Nucleus accumbens (tissue), 56 donors: ENCODE results near the gene EFEMP1.
A peak's percentile ranks its signal among the peaks of the same experiment; 100 is the strongest.
"Not testable (repeated sequence)": the region's sequence is repeated elsewhere in the genome, so short reads cannot be mapped to it uniquely, and the experiment has no call there.

ENCODE experiments used
- DNase-seq, 56 donors: peaks; one replicate each; lab custom pipeline; 2025; lab: John Stamatoyannopoulos, UW

EFEMP1 gene

DNA sequence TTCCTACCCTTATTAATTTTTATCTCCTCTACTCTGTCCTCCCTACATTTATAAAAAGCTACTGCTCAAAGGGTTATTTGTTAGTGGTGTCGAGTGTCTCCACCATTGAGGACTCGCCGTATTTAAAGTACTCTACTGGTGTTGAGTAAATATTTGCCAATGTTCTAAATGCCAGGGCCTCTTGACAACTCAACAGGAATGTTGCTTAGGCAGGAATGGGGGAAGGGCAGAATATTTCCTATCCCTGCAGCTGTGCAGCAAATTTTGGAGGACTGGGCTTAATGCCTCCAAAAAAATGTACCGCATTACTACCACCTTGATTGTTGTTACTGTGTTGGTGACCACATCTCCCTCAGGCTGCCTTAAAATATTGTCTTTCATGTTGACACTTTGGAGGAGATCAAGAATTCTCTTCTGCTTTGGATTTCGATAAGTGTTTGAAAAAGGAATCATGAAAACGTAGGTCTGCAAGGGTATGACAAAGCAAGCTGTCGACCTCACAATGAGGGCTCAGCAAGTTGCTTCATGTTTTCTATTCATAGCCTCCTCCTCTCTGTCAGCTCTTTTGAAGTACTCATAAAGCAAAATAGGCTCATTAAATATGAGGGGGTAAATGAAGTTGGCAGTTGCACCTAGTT lies 84.3 kb downstream of the EFEMP1 start:
- peak in 2 of 56 donors; percentile 4 to 12 for DNase-seq

DNA sequence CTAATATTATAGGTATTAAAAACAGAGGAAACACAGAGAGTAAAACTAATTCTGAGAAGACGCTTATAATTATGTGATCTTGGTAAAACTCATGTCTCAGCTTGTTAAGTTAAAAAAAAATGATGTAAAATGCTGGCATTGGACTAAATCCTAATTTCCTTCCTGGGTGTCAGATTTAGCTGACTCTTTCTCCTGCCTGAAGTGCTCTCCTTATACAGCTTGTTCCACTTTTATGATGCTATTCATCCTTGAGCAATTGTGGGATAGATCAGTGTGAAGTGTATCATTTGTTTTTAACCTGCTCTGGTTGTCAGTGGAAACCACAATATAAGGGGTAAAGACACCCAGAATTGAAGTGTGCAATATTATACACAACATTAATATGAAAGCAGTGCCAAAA lies 84.9 kb downstream of the EFEMP1 start:
- DNase-seq = no peak

DNA sequence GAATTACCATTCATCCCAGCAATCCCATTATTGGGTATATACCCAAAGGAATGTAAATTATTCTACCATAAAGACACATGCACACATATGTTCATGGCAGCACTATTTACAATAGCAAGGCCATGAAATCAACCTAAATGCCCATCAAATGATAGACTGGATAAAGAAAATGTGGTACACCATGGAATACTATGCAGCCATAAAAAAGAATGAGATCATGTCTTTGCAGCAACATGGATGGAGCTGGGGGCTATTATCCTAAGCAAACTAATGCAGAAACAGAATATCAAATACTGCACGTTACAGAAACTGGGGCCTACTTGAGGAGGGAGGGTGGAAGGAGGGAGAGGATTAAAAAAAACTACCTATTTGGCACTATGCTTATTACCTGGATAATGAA lies 85.5 kb downstream of the EFEMP1 start:
- DNase-seq = not testable (repeated sequence)

DNA sequence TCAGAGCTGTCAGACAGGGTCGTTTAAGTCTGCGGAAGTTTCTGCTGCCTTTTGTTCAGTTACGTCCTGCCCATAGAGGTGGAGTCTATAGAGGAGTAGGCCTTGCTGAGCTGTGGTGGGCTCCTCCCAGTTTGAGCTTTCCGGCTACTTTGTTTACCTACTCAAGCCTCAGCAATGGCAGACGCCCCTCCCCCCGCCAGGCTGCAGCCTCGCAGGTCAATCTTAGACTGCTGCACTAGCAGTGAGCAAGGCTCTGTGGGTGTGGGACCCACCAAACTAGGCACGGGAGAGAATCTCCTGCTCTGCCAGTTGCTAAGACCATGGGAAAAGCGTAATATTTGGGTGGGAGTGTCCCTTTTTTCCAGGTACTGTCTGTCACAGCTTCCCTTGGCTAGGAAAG lies 86.5 kb downstream of the EFEMP1 start:
- DNase-seq = no peak

DNA sequence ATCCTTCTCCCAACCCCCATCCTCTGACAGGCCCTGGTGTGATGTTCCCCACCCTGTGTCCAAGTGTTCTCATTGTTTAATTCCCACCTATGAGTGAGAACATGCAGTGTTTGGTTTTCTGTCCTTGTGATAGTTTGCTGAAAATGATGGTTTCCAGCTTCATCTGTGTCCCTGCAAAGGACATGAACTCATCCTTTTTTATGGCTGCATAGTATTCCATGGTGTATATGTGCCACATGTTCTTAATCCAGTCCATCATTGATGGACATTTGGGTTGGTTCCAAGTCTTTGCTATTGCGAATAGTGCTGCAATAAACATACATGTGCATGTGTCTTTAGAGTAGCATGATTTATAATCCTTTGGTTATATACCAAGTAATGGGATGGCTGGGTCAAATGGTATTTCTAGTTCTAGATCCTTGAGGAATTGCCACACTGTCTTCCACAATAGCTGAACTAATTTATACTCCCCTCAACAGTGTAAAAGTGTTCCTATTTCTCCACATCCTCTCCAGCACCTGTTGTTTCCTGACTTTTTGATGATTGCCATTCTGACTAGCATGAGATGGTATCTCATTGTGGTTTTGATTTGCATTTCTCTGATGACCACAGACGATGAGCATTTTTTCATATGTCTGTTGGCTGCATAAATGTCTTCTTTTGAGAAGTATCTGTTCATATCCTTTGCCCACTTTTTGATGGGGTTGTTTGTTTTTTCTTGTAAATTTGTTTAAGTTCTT lies 91.7 kb downstream of the EFEMP1 start:
- DNase-seq = not testable (repeated sequence)

DNA sequence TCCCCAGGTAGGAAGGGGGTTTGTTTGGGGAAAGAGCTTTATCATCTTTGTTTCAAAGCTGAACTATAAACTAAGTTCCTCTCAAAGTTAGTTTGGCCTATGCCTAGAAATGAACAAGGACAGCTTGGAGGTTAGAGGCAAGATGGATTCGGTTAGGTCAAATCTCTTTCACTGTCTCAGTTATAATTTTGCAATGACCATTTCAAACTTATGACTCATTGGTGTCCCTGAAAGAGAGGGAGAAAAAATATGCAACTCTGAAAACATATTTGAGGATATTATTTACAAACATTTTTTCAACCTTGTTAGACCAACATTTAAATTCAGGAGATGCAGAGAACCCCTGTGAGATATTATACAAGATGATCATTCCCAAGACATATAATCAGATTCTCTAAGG lies 95.7 kb downstream of the EFEMP1 start:
- DNase-seq = no peak

DNA sequence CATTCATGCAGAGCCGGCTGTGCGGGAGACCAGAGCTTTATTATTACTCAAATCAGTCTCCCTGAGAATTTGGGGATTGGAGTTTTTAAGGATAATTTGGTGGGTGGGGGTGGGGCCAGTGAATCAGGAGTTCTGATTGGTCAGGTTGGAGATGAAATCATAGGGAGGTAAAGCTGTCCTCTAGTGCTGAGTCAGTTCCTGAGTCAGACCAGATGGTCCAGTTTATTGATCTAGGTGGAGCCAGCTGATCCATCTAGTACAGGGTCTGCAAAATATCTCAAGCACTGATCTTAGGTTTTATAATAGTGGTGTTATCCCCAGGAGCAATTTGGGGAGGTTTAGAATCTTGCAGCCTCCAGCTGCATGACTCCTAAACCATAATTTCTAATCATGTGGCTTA lies 96.2 kb downstream of the EFEMP1 start:
- DNase-seq = not testable (repeated sequence)

DNA sequence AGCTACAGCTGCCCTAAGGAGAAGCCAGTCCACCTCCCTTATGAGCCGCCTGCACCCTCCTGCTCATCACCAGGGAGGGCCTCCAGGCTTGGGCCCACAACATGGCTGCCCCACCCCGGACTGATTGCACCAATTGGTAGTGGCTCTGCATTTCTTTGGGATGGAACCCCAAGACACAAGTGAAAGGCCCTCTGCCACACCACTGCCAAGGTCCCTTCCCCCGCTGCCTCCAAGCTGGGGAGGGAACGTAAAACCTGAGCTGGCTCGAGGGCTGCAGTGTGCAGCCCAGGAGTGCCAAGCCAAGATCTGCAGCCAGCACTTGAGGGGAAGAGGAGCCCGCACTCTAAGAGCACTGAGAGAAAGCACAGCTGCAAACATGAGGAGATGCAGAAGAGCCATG lies 97.3 kb downstream of the EFEMP1 start:
- no peak for DNase-seq

DNA sequence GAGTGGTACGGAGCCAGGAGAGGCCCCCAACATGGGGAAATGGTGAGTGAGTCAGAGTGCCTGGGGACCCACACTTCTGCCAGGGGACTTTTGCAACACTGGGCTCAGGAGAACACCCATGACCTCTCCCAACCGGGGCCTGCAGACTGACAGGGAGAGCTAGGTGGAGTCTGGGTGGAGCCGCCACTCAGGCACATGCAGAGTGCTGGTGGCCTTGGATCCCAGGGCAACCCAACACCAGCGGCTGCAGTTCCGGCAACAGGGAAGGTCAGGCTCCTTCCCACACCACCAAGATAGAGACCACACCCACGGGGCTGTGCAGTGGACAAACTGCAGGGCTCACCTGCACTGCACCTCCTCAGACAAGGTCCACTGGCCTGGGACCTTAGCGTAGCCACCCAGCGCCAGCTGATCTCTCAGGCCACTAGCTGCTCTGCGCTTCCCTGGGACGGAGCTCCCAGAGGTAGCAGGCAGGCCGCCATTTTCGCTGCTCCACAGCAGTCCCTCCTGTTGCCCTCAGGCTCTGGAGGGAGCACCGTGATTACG lies 99.0 kb downstream of the EFEMP1 start:
- DNase-seq = no peak
